ENCODE measurements around the gene ATRN. TPM values are rescaled to one million over a fixed set of nuclear protein-coding genes. Genes with fewer than 3 reads are reported as not detected.

Gene ATRN
- total RNA-seq, 2 experiments from 2014 or later = 0.09 to 4.5 TPM

DNA sequence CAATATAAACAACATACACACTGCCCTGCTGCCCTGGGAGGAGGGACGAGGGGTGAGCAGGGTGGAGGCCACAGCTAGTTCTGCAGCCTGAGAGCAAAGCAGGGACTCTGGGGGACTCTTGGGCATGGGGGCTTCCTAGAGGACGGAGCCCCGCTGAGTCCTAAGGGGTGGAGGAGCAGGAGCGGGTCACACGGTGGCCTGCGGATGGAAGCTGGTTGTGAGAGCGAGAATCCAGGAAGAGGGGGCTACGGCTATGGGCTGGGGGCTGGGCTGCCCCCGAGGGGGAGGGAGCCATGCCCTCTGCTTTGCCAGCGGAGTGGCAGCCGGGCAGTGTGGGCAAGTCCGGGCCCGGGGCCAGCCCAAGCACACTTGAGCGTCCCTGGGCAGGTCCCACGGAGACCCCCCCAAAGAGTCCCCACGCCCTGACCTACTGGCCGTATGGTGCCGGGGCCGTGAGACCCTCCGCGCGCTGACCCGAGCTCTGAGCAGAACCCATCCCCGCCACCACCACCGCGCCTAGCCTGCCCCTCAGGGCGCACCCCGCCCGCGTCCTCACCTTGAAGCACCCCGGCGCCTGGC, 210.6 kb downstream of the ATRN start:
- no peaks in the 10 kb centered on the region for H3K9me3 ChIP-seq (ENCODE audit: low read length)
- BruUV-seq (replicated peaks) = no TSS peak
- H3K4me3 ChIP-seq (ENCODE audit: low read depth, low read length, poor library complexity, severe bottlenecking) = no peak overlapping the region
- CTCF ChIA-PET (ENCODE audit: unreplicated experiment) = no interaction called here
- TF ChIP-seq, protein P1, sequence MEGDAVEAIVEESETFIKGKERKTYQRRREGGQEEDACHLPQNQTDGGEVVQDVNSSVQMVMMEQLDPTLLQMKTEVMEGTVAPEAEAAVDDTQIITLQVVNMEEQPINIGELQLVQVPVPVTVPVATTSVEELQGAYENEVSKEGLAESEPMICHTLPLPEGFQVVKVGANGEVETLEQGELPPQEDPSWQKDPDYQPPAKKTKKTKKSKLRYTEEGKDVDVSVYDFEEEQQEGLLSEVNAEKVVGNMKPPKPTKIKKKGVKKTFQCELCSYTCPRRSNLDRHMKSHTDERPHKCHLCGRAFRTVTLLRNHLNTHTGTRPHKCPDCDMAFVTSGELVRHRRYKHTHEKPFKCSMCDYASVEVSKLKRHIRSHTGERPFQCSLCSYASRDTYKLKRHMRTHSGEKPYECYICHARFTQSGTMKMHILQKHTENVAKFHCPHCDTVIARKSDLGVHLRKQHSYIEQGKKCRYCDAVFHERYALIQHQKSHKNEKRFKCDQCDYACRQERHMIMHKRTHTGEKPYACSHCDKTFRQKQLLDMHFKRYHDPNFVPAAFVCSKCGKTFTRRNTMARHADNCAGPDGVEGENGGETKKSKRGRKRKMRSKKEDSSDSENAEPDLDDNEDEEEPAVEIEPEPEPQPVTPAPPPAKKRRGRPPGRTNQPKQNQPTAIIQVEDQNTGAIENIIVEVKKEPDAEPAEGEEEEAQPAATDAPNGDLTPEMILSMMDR (conservative IDR thresholded peaks at IDR 0.05; ENCODE audit: low read length) = no peak
- TF ChIP-seq EZH2phosphoT487 (IDR thresholded peaks at IDR 0.05; ENCODE audit: borderline replicate concordance, low read depth, low read length) = no peak
- H3K4me1 ChIP-seq (ENCODE audit: insufficient read depth, low read length, poor library complexity, severe bottlenecking) = no peaks in the 10 kb centered on the region
- POLR2A ChIA-PET = no interaction called here
- H3K79me2 ChIP-seq (ENCODE audit: insufficient read depth, low read depth, low read length) = no peaks in the 10 kb centered on the region
- H3K9me2 ChIP-seq (ENCODE audit: insufficient read depth, low read length) = no peaks in the 10 kb centered on the region
- no peak overlapping the region for H3K4me2 ChIP-seq (ENCODE audit: low read length)
- H3K27ac ChIP-seq (ENCODE audit: low read depth, low read length, poor library complexity, severe bottlenecking) = no peak overlapping the region
- H3K36me3 ChIP-seq (ENCODE audit: insufficient read depth, low read length) = no peaks in the 10 kb centered on the region
- no peak overlapping the region for H2AFZ ChIP-seq (ENCODE audit: low read length)
- intact Hi-C loops (cut with micrococcal nuclease; ENCODE audit: unreplicated experiment) = no loop called here
- no peak for DNase-seq (ENCODE audit: low spot score)
- no peaks in the 10 kb centered on the region for H4K20me1 ChIP-seq (ENCODE audit: insufficient read depth, low read length)

DNA sequence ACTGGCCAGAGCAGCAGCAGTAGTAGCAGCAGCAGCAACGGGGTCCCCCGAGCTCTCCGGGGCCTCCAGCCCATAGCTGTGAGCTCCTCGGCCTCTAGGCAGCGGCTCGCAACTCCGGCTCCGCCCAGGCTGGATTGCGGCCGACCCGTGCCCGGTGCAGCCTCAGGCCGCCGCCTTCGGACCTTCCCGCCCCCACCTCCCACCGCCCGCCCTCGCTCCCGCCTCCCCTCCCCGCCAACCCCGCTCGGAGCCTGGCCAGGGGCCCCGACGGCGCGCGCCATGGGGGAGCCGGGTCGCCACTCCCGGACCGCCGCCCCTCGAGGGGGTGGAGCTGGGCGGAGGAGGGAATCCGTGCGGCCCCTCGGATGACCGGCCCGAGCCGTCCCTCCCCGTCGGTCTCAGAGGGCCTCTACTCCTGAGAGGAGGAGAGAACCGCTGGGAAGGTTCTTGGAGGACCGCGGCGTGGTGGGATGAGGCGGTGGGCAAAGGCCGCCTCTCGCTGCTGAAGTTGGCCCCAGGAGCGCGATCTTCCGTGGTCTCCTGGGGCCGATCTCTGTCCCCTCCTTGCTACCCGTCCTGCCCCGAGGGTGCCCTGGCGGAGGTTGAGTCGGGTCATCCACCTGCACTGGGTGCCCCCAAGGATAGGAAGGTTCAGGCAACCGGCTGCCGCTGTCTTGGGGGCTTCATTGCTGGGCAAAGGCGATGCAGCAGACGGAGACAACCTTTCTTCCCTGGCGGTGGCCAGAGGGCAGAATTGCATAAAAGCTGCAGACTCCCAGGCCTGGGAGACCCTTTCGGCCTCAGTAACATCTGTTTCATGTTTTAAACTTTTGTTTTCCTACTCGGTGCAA, 211.3 kb downstream of the ATRN start, which contains the start of gene ADAM33:
Gene ADAM33, minus strand, starts transcription at position 80 of the 851 bp plus-strand sequence. Its CDS starts 6 bp downstream, at position 74.
- DNase-seq (ENCODE audit: low spot score) = no peak
- H4K20me1 ChIP-seq (ENCODE audit: insufficient read depth, low read length) = no peaks in the 10 kb centered on the region
- intact Hi-C loops (cut with micrococcal nuclease; ENCODE audit: unreplicated experiment) = no loop called here
- CTCF ChIA-PET (ENCODE audit: unreplicated experiment) = no interaction called here
- H3K4me1 ChIP-seq (ENCODE audit: insufficient read depth, low read length, poor library complexity, severe bottlenecking) = no peaks in the 10 kb centered on the region
- TF ChIP-seq, protein P1 (conservative IDR thresholded peaks at IDR 0.05; ENCODE audit: low read length) = no peak
- TF ChIP-seq EZH2phosphoT487 (IDR thresholded peaks at IDR 0.05; ENCODE audit: borderline replicate concordance, low read depth, low read length) = no peak
- H3K27ac ChIP-seq (ENCODE audit: low read depth, low read length, poor library complexity, severe bottlenecking) = no peak within 1 kb of the TSS
- H3K9me2 ChIP-seq (ENCODE audit: insufficient read depth, low read length) = no peaks in the 10 kb centered on the region
- no peak within 1 kb of the TSS for H3K4me3 ChIP-seq (ENCODE audit: low read depth, low read length, poor library complexity, severe bottlenecking)
- H3K79me2 ChIP-seq (ENCODE audit: insufficient read depth, low read depth, low read length) = no peaks in the 10 kb centered on the region
- no peak within 1 kb of the TSS for H3K4me2 ChIP-seq (ENCODE audit: low read length)
- H3K36me3 ChIP-seq (ENCODE audit: insufficient read depth, low read length) = no peaks in the 10 kb centered on the region
- H2AFZ ChIP-seq (ENCODE audit: low read length) = no peak within 1 kb of the TSS
- no TSS peak for BruUV-seq (replicated peaks)
- no peaks in the 10 kb centered on the region for H3K9me3 ChIP-seq (ENCODE audit: low read length)
- POLR2A ChIA-PET = interaction anchor here (0.7 kb wide), 1 partner anchor 90 kb away, joined by 7 read pairs; no protein-coding TSS in a partner anchor

DNA sequence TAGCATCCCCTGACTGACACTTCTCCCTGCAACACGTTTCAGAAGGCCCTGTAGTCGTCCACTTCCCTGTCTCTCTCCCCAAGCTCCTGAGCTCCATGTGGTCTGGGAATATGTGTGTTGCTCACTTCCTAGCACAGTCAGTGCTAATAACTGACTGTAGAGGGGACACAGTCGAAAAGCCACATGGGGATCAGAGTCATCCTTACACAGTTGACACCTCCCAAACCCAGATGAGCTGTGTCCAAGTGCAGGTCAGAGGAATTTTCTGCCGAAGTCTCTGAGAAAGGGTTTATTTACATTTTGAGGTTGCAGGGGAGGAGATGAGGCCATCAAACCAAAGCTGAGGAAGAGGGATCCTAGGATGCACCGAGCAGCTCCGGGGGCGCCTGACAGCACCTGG, 214.5 kb downstream of the ATRN start:
- no peak for TF ChIP-seq EZH2phosphoT487 (IDR thresholded peaks at IDR 0.05; ENCODE audit: borderline replicate concordance, low read depth, low read length)
- TF ChIP-seq, protein P1 (conservative IDR thresholded peaks at IDR 0.05; ENCODE audit: low read length) = no peak
- no peaks in the 10 kb centered on the region for H3K9me2 ChIP-seq (ENCODE audit: insufficient read depth, low read length)
- BruUV-seq (replicated peaks) = no TSS peak
- intact Hi-C loops (cut with micrococcal nuclease; ENCODE audit: unreplicated experiment) = no loop called here
- no peak for DNase-seq (ENCODE audit: low spot score)
- H3K4me2 ChIP-seq (ENCODE audit: low read length) = no peak overlapping the region
- no peaks in the 10 kb centered on the region for H4K20me1 ChIP-seq (ENCODE audit: insufficient read depth, low read length)
- H3K79me2 ChIP-seq (ENCODE audit: insufficient read depth, low read depth, low read length) = no peaks in the 10 kb centered on the region
- no peak overlapping the region for H3K4me3 ChIP-seq (ENCODE audit: low read depth, low read length, poor library complexity, severe bottlenecking)
- POLR2A ChIA-PET = no interaction called here
- H3K27ac ChIP-seq (ENCODE audit: low read depth, low read length, poor library complexity, severe bottlenecking) = no peak overlapping the region
- H2AFZ ChIP-seq (ENCODE audit: low read length) = no peak overlapping the region
- CTCF ChIA-PET (ENCODE audit: unreplicated experiment) = no interaction called here
- H3K4me1 ChIP-seq (ENCODE audit: insufficient read depth, low read length, poor library complexity, severe bottlenecking) = no peaks in the 10 kb centered on the region
- H3K36me3 ChIP-seq (ENCODE audit: insufficient read depth, low read length) = no peaks in the 10 kb centered on the region
- H3K9me3 ChIP-seq (ENCODE audit: low read length) = no peaks in the 10 kb centered on the region

Measured in OCI-LY7 (cell line).